ENCODE results near the gene CACNA2D3. TPM values are rescaled to one million over a fixed set of nuclear protein-coding genes. Genes with fewer than 3 reads are reported as not detected.

The CACNA2D3 gene
- total and polyA plus RNA-seq, 2 donors from 2014 or later: 5.7 to 11.2 TPM

DNA sequence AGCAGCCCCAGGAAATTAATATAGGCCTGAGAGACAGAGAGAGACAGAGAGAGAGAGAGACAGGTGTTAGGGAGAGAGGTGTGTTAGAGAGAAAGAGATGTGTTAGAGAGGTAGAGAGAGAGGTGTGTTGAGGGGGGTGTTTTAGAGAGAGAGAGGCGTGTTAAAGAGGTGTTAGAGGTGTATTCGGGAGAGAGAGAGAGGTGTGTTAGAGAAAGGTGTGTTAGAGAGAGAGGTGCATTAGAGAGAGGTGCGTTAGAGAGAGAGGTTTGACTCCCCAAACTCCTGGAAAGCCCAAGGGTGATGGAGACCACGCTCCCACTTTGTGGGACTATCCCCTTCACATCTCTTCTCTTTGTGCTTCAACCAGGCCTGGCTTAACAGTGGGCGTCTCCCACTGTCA is 95.5 kb downstream of the CACNA2D3 start:
- Histone ChIP-seq H3K9ac (ENCODE audit: low read length in 3 of 3) (no peak overlapping the region), H3K9me3 (ENCODE audit: control insufficient read depth in 2 of 3, insufficient read depth in 1 of 3, low read length in 3 of 3) (peaks cover 0 to under 1% (median 0%) of the 10 kb centered on the region in 3 donors), H3K4me1 (ENCODE audit: control insufficient read depth in 2 of 3, insufficient read depth in 2 of 3, low read depth in 1 of 3, low read length in 3 of 3) (no peaks in the 10 kb centered on the region), H3K36me3 (ENCODE audit: control insufficient read depth in 2 of 3, insufficient read depth in 3 of 3, low read length in 3 of 3) (no peaks in the 10 kb centered on the region), H3K27me3 (ENCODE audit: control insufficient read depth, insufficient read depth, low read length) (no peaks in the 10 kb centered on the region), H3K4me3 (ENCODE audit: low read length in 3 of 3) (no peak overlapping the region), H3K27ac (ENCODE audit: low read depth in 2 of 2, low read length in 2 of 2) (no peak overlapping the region)
- DNase-seq (no peak), FAIRE-seq (no peak)
- no peak for TF ChIP-seq CTCF (IDR thresholded peaks at IDR 0.05; ENCODE audit: borderline replicate concordance, extremely low read depth, insufficient read depth)
- intact Hi-C loops (cut with DNase I): no loop called here

DNA sequence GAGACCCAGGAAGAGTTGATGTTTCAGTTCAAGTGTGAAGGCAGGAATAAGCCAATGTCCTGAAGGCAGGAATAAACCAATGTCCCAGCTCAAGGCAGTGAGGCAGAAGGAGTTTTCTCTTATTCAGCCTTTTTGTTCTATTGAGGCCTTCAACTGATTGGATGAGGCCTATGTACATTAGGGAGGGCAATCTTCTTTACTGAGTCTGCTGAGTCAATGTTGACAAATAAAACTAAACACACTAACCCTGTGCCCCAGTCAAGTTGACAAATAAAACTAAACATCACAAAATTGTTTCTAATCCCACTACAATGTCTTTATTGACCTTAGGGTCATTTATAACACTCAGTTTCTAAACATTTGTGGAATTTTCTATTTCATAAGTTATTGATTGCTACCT is 100.0 kb downstream of the CACNA2D3 start:
- no peaks in the 10 kb centered on the region for H3K36me3 ChIP-seq (ENCODE audit: control insufficient read depth in 2 of 3, insufficient read depth in 3 of 3, low read length in 3 of 3)
- H3K9me3 ChIP-seq (ENCODE audit: control insufficient read depth in 2 of 3, insufficient read depth in 1 of 3, low read length in 3 of 3): no peaks in the 10 kb centered on the region
- no peak for TF ChIP-seq CTCF (IDR thresholded peaks at IDR 0.05; ENCODE audit: borderline replicate concordance, extremely low read depth, insufficient read depth)
- H3K4me1 ChIP-seq (ENCODE audit: control insufficient read depth in 2 of 3, insufficient read depth in 2 of 3, low read depth in 1 of 3, low read length in 3 of 3): no peaks in the 10 kb centered on the region
- intact Hi-C loops (cut with DNase I): no loop called here
- H3K4me3 ChIP-seq (ENCODE audit: low read length in 3 of 3): no peak overlapping the region
- no peak overlapping the region for H3K9ac ChIP-seq (ENCODE audit: low read length in 3 of 3)
- H3K27me3 ChIP-seq (ENCODE audit: control insufficient read depth, insufficient read depth, low read length): no peaks in the 10 kb centered on the region
- FAIRE-seq: no peak
- DNase-seq: no peak
- H3K27ac ChIP-seq (ENCODE audit: low read depth in 2 of 2, low read length in 2 of 2): no peak overlapping the region

DNA sequence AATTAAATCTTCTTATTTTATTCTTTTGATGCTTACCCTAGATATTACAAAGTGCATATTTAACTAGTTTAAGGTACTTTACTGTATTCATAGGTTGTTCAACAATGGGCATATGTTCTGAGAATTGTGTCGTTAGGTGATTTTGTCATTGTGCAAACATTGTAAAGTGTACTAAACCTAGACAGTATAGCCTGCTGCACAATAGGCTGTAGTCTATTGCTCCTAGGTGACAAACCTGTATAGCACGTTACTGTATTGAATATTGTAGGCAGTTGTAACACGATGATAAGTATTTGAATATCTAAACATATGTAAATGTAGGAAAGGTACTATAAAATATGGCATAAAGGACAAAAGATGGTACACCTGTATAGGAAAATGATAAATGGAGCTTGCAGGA is 100.7 kb downstream of the CACNA2D3 start:
- FAIRE-seq (no peak), DNase-seq (no peak)
- Histone ChIP-seq H3K27me3 (ENCODE audit: control insufficient read depth, insufficient read depth, low read length) (no peaks in the 10 kb centered on the region), H3K27ac (ENCODE audit: low read depth in 2 of 2, low read length in 2 of 2) (no peak overlapping the region), H3K4me3 (ENCODE audit: low read length in 3 of 3) (no peak overlapping the region), H3K4me1 (ENCODE audit: control insufficient read depth in 2 of 3, insufficient read depth in 2 of 3, low read depth in 1 of 3, low read length in 3 of 3) (no peaks in the 10 kb centered on the region), H3K36me3 (ENCODE audit: control insufficient read depth in 2 of 3, insufficient read depth in 3 of 3, low read length in 3 of 3) (no peaks in the 10 kb centered on the region), H3K9ac (ENCODE audit: low read length in 3 of 3) (no peak overlapping the region), H3K9me3 (ENCODE audit: control insufficient read depth in 2 of 3, insufficient read depth in 1 of 3, low read length in 3 of 3) (no peaks in the 10 kb centered on the region)
- intact Hi-C loops (cut with DNase I): no loop called here
- TF ChIP-seq CTCF (IDR thresholded peaks at IDR 0.05; ENCODE audit: borderline replicate concordance, extremely low read depth, insufficient read depth): no peak

GRCh38 chr3:54225841-54226528 is 103.6 kb downstream of the CACNA2D3 start:
- Histone ChIP-seq H3K36me3 (ENCODE audit: control insufficient read depth in 2 of 3, insufficient read depth in 3 of 3, low read length in 3 of 3) (no peaks in the 10 kb centered on the region), H3K4me1 (ENCODE audit: control insufficient read depth in 2 of 3, insufficient read depth in 2 of 3, low read depth in 1 of 3, low read length in 3 of 3) (no peaks in the 10 kb centered on the region), H3K4me3 (ENCODE audit: low read length in 3 of 3) (no peak overlapping the region), H3K9ac (ENCODE audit: low read length in 3 of 3) (no peak overlapping the region), H3K27me3 (ENCODE audit: control insufficient read depth, insufficient read depth, low read length) (no peaks in the 10 kb centered on the region), H3K27ac (ENCODE audit: low read depth in 2 of 2, low read length in 2 of 2) (no peak overlapping the region), H3K9me3 (ENCODE audit: control insufficient read depth in 2 of 3, insufficient read depth in 1 of 3, low read length in 3 of 3) (no peaks in the 10 kb centered on the region)
- intact Hi-C loops (cut with DNase I): no loop called here
- no peak for FAIRE-seq
- no peak for DNase-seq
- TF ChIP-seq CTCF (IDR thresholded peaks at IDR 0.05; ENCODE audit: borderline replicate concordance, extremely low read depth, insufficient read depth): no peak

Measured in kidney (tissue), 14 donors.